ENCODE results near the gene RASSF4. TPM values are rescaled to one million over a fixed set of nuclear protein-coding genes. Genes with fewer than 3 reads are reported as not detected.
"Not testable (repeated sequence)": the region's sequence is repeated elsewhere in the genome, so short reads cannot be mapped to it uniquely, and the experiment has no call there.

RASSF4 gene
- total RNA-seq, 1 experiment from 2014 or later = 2.8 TPM

DNA sequence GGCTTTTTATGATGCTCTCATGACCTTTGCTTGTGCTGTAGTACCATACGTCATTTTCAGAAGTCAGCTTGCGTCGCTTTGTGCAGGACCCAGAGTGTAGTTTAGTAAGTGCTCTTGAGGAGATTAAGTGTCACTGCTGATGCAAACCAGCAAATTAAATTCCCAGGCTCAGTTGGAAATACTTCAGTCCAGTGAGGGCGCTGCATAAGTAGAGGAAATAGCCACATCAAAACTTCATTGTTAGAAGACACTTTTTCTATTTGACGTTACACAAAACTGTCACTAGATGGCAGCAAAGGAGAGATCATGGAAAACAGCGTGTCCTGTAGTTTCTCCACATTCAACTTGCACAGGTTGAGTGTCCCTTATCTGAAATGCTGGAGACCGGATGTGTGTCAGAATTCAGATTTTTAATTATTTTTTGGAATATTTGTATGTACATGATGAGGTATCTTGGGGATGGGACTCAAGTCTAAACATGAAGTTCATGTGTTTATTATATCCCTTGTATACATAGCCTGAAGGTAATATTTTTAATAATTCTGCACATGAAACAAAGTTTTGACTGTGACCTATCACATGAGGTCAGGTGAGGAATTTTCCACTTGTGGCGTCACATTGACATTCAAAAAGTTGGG, 49.0 kb downstream of the RASSF4 start (continued):
- TF ChIP-seq EZH2phosphoT487 (IDR thresholded peaks at IDR 0.05; ENCODE audit: borderline replicate concordance) (no peak), YY1 (IDR thresholded peaks at IDR 0.05; ENCODE audit: extremely low read depth, insufficient replicate concordance, low read depth, low read length) (no peak)

DNA sequence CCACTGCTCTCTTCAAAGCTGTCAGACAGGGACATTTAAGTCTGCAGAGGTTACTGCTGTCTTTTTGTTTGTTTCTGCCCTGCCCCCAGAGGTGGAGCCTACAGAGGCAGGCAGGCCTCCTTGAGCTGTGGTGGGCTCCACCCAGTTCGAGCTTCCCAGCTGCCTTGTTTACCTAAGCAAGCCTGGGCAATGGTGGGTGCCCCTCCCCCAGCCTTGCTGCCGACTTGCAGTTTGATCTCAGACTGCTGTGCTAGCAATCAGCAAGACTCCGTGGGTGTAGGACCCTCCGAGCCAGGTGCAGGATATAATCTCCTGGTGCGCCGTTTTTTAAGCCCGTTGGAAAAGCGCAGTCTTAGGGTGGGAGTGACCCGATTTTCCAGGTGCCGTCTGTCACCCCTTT, 55.0 kb downstream of the RASSF4 start:
- POLR2A ChIA-PET; ATAC-seq; H3K27me3 ChIP-seq (ENCODE audit: insufficient read depth, low read length); RAD21 ChIA-PET (ENCODE audit: low non-redundant PET in 1 of 2, low total read pairs in 2 of 2, uncharacterized antibody in 2 of 2, unreplicated experiment in 2 of 2); H3K9me2 ChIP-seq (ENCODE audit: insufficient read depth); H3K79me2 ChIP-seq (ENCODE audit: insufficient read depth, low read length); H4K20me1 ChIP-seq (ENCODE audit: insufficient read depth); DNase-seq (ENCODE audit: low read depth, low spot score); CTCF ChIA-PET; H3K9ac ChIP-seq (ENCODE audit: low read length); H3K4me3 ChIP-seq (replicated peaks in 1 of 2; ENCODE audit: low read depth in 1 of 2, low read length in 2 of 2); intact Hi-C loops (cut with micrococcal nuclease); H3K9me3 ChIP-seq (ENCODE audit: control insufficient read depth in 1 of 2, insufficient read depth in 1 of 2, low read depth in 1 of 2, low read length in 2 of 2); H3K27ac ChIP-seq (ENCODE audit: low read depth, low read length); BruUV-seq (replicated peaks); H2AFZ ChIP-seq (ENCODE audit: low read depth, low read length, poor library complexity, severe bottlenecking); H3K4me1 ChIP-seq (ENCODE audit: control insufficient read depth in 1 of 2, insufficient read depth in 2 of 2, low read length in 2 of 2); H3K4me2 ChIP-seq (ENCODE audit: low read length); H3K36me3 ChIP-seq (ENCODE audit: control insufficient read depth in 1 of 2, insufficient read depth in 2 of 2, low read length in 2 of 2): not testable (repeated sequence)

- no peak overlapping the region for H3K4me2 ChIP-seq (ENCODE audit: low read length)
- ChIA-PET RAD21 (ENCODE audit: low non-redundant PET in 1 of 2, low total read pairs in 2 of 2, uncharacterized antibody in 2 of 2, unreplicated experiment in 2 of 2) (no interaction called here), POLR2A (no interaction called here), CTCF (no interaction called here)
- H3K4me3 ChIP-seq (replicated peaks in 1 of 2; ENCODE audit: low read depth in 1 of 2, low read length in 2 of 2) = no peak overlapping the region
- H3K9me3 ChIP-seq (ENCODE audit: control insufficient read depth in 1 of 2, insufficient read depth in 1 of 2, low read depth in 1 of 2, low read length in 2 of 2) = no peaks in the 10 kb centered on the region
- intact Hi-C loops (cut with micrococcal nuclease) = no loop called here
- peaks cover 8% of the 10 kb centered on the region; the same call in 1 of the 2 replicates for H3K27me3 ChIP-seq (ENCODE audit: insufficient read depth, low read length)
- H4K20me1 ChIP-seq (ENCODE audit: insufficient read depth) = no peaks in the 10 kb centered on the region
- DNase-seq (ENCODE audit: low read depth, low spot score) (no peak), ATAC-seq (no peak)
- H3K36me3 ChIP-seq (ENCODE audit: control insufficient read depth in 1 of 2, insufficient read depth in 2 of 2, low read length in 2 of 2) = no peaks in the 10 kb centered on the region
- H2AFZ ChIP-seq (ENCODE audit: low read depth, low read length, poor library complexity, severe bottlenecking) = no peak overlapping the region
- TF ChIP-seq, protein P1, sequence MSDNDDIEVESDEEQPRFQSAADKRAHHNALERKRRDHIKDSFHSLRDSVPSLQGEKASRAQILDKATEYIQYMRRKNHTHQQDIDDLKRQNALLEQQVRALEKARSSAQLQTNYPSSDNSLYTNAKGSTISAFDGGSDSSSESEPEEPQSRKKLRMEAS (IDR thresholded peaks at IDR 0.05) = no peak
- TF ChIP-seq POLR2A (IDR thresholded peaks at IDR 0.05; ENCODE audit: borderline replicate concordance, extremely low read depth, insufficient read depth, insufficient read length) (no peak), SIN3A (IDR thresholded peaks at IDR 0.05; ENCODE audit: low read depth) (no peak), ZBTB33 (IDR thresholded peaks at IDR 0.05; ENCODE audit: extremely low read depth, insufficient replicate concordance, low read length) (no peak), ELF1 (IDR thresholded peaks at IDR 0.05; ENCODE audit: borderline replicate concordance, low read depth) (no peak), ZFX (IDR thresholded peaks at IDR 0.05) (no peak), POLR2AphosphoS5 (IDR thresholded peaks at IDR 0.05; ENCODE audit: low read depth, low read length) (no peak), JUND (IDR thresholded peaks at IDR 0.05) (no peak), ZNF274 (IDR thresholded peaks at IDR 0.05; ENCODE audit: low read depth, low read length) (no peak), RAD21 (IDR thresholded peaks at IDR 0.05; ENCODE audit: low read depth) (no peak), SP1 (IDR thresholded peaks at IDR 0.05; ENCODE audit: low read depth) (no peak), CTCF (IDR thresholded peaks at IDR 0.05 in 2 of 3, conservative IDR thresholded peaks at IDR 0.05 in 1 of 3; ENCODE audit: borderline replicate concordance in 1 of 3, insufficient read depth in 1 of 3, low read depth in 2 of 3, low read length in 2 of 3) (no peak), EZH2phosphoT487 (IDR thresholded peaks at IDR 0.05; ENCODE audit: borderline replicate concordance) (no peak), EGR1 (IDR thresholded peaks at IDR 0.05; ENCODE audit: low read depth) (no peak), CBX3 (IDR thresholded peaks at IDR 0.05; ENCODE audit: low read depth) (no peak)
- H3K79me2 ChIP-seq (ENCODE audit: insufficient read depth, low read length) = no peaks in the 10 kb centered on the region
- no TSS peak for BruUV-seq (replicated peaks)
- no peaks in the 10 kb centered on the region for H3K4me1 ChIP-seq (ENCODE audit: control insufficient read depth in 1 of 2, insufficient read depth in 2 of 2, low read length in 2 of 2)
- H3K9me2 ChIP-seq (ENCODE audit: insufficient read depth) = no peaks in the 10 kb centered on the region
- H3K27ac ChIP-seq (ENCODE audit: low read depth, low read length) = no peak overlapping the region
- H3K9ac ChIP-seq (ENCODE audit: low read length) = no peak overlapping the region
Observed at GRCh38 chr10:45015590-45015989, 56.0 kb downstream of the RASSF4 start.
